Measurements from ENCODE around the gene GIMAP8.

GRCh38 chr7:150503155-150503554 lies 52.7 kb downstream of the GIMAP8 start:
- no peak for TF ChIP-seq POLR2A (IDR thresholded peaks at IDR 0.05)
- no peak for TF ChIP-seq CTCF (IDR thresholded peaks at IDR 0.05)

All from heart left ventricle (tissue), 13 donors.